Adipocyte (in vitro differentiated cells): ENCODE data around the gene CCDC54.

Experiments
- DNase-seq: peaks from one replicate; pipeline ENCODE4 v3.0.0-alpha.2; 2015; ENCODE audit warnings: low read depth
- H3K27me3 ChIP-seq: replicated peaks from 2 replicates; pipeline ENCODE4 v1.7.0; 2013; ENCODE audit warnings: mild to moderate bottlenecking, low read length, moderate library complexity; ENCODE audit not compliant: control insufficient read depth, insufficient read depth
- H3K36me3 ChIP-seq: 2 replicates; pipeline ENCODE4 v1.7.0; 2013; ENCODE audit warnings: low read length, mild to moderate bottlenecking, moderate library complexity; ENCODE audit not compliant: control insufficient read depth, insufficient read depth, severe bottlenecking
- H3K4me1 ChIP-seq: 2 replicates; pipeline ENCODE4 v1.7.0; 2013; ENCODE audit warnings: mild to moderate bottlenecking, low read length, moderate library complexity; ENCODE audit not compliant: control insufficient read depth, insufficient read depth
- H3K4me3 ChIP-seq: 2 replicates; pipeline ENCODE4 v1.7.0; 2013; ENCODE audit warnings: mild to moderate bottlenecking, low read length, moderate library complexity
- H3K9ac ChIP-seq: 2 replicates; pipeline ENCODE4 v1.7.0; 2013; ENCODE audit warnings: mild to moderate bottlenecking, low read length, moderate library complexity
- H3K9me3 ChIP-seq: 2 replicates; pipeline ENCODE4 v1.7.0; 2013; ENCODE audit warnings: mild to moderate bottlenecking, low read length, moderate library complexity; ENCODE audit not compliant: control insufficient read depth

The CCDC54 gene

DNA sequence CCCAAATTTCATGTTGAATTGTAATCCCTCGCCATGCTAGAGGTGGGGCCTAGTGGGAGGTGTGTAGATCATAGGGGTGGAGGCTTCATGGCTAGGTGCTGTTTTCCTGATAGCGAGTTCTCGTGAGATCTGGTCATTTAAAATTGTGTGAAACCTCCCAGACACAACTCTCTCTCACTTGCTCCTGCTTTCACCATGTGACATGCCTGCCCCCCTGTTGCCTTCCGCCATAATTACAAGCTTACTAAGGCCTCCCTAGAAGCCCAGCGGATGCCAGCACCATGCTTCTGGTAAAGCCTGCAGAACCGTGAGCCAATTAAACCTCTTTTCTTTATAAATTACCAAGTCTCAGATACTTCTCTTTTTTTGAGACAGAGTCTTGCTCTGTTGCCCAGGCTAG, 36.0 kb downstream of the CCDC54 start:
- no peak for DNase-seq
- no peaks in the 10 kb centered on the region for H3K36me3 ChIP-seq
- H3K9ac ChIP-seq, result no peak overlapping the region
- no peaks in the 10 kb centered on the region for H3K4me1 ChIP-seq
- no peak overlapping the region for H3K4me3 ChIP-seq
- no peaks in the 10 kb centered on the region for H3K27me3 ChIP-seq
- H3K9me3 ChIP-seq, result peaks cover 15% of the 10 kb centered on the region

DNA sequence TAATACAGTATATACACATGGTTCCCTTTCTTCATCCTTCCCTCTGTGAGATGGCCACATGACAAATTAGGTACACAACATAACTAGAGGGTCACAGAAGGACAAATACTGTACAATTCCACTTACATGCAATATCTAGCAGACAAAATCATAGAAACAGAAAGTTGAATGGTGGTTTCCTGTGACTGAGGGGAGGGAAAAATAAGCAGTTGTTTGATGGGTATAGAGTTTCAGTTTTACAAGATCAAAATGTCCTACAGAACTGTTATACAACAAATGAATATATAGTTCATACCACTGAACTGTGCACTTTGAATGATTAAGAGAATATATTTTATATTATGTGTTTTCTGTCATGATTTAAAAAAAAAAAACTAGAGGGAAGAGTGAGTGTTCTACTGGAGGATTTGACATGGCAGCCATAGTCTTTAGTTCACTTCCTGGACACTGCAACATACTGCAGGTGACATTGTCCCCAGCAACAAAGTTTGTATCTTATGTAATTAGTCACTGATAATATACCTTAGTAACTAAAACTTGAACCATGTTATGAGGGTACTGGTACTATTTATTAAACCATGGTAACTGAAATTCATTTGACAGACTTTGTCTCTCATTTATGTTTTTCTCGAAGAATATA, 37.2 kb downstream of the CCDC54 start:
- H3K4me1 ChIP-seq, result no peaks in the 10 kb centered on the region
- H3K4me3 ChIP-seq, result no peak overlapping the region
- H3K36me3 ChIP-seq, result no peaks in the 10 kb centered on the region
- H3K9ac ChIP-seq, result no peak overlapping the region
- peaks cover 7% of the 10 kb centered on the region for H3K9me3 ChIP-seq
- no peak for DNase-seq
- no peaks in the 10 kb centered on the region for H3K27me3 ChIP-seq

DNA sequence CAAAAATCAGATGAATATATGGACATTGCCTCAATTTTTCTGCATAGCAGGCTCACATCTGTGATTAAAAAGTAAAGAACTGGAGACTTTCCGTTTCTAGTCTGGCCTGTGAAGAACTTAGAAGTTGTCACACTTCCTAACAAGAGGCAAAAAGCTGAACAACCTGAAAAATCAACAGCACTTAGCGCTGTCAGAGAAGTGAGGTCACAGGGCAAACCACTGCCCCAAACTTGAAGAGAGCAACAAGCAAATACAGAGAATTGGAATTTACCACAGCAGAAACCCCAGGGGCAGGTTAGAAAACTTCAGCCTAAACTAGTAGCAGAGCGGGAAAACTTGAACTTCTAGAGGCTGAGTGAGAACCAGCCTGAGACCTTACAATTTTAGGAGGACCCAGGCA, 38.9 kb downstream of the CCDC54 start:
- no peaks in the 10 kb centered on the region for H3K36me3 ChIP-seq
- H3K9ac ChIP-seq, result no peak overlapping the region
- H3K4me1 ChIP-seq, result no peaks in the 10 kb centered on the region
- DNase-seq, result peak; percentile 18
- no peaks in the 10 kb centered on the region for H3K9me3 ChIP-seq
- H3K27me3 ChIP-seq, result no peaks in the 10 kb centered on the region
- no peak overlapping the region for H3K4me3 ChIP-seq

DNA sequence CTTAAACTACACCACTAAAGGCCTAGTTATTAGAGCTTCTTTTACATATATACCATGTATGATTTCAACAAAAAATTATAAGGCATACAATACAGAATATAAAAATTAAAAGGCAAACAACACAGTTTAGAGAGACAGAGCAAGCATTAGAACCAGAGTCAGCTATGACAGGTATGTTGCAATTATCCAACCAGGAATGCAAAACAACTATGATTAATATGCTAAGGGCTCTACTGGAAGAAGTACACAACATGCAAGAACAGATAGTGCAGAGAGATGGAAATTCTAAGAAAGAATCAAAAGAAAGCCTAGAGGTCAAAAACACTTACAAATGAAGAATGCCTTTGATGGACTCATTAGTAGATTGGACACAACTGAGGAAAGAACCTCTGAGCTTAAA, 39.6 kb downstream of the CCDC54 start:
- no peaks in the 10 kb centered on the region for H3K36me3 ChIP-seq
- no peaks in the 10 kb centered on the region for H3K27me3 ChIP-seq
- no peak overlapping the region for H3K9ac ChIP-seq
- no peak overlapping the region for H3K4me3 ChIP-seq
- no peaks in the 10 kb centered on the region for H3K9me3 ChIP-seq
- peak; percentile 51 for DNase-seq
- H3K4me1 ChIP-seq, result no peaks in the 10 kb centered on the region

DNA sequence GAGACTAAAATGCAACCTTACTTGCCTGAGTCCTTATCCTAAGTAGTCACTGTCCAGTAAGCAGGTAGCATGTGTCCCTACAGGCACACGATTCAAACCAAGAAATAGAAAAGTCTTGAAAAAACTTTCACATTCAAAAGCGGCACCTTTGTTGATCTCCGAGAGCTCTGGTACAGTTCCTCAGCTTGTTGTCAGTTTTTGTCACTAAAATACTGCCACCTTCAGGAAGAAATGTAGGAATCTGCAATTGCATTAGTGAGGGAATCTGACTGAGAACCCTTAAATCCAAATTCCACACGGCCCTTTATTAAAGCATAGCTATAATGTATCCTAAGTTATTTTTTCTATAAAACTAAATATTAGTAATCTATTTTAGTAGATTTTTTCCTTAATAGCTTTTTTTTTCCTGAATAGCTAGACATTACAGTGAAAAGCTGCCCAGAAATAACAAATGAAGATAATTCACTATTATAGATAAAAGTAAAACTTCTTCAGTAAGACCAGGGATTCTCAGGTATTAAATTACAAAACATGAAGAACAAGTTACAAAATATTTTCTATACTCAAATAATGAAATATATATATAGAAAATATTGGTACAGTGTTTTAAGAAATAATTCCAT, 44.0 kb downstream of the CCDC54 start:
- H3K4me3 ChIP-seq, result peak overlapping the region; percentile 78
- H3K27me3 ChIP-seq, result no peaks in the 10 kb centered on the region
- DNase-seq, result peak; percentile 91
- peak overlapping the region; percentile 80 for H3K9ac ChIP-seq
- no peaks in the 10 kb centered on the region for H3K4me1 ChIP-seq
- no peaks in the 10 kb centered on the region for H3K36me3 ChIP-seq
- H3K9me3 ChIP-seq, result no peaks in the 10 kb centered on the region

DNA sequence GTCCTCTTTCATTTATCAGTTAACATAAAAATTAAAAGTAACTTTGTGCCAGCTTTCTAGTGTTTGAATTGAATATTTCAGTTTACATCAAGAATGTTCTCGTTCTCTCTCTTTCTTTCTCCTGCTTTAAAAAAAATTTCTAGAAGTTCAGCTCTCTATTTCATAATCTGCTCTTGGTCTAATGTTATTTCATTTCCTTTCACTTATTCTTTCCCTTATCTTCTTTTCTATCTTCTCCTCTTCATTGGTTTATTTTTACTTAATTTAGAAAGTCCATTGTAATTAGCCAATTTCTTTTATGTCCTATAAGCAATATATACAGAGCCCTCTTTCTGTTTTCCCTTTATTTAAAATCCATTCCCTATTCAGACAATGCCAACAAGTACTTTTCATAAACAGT, 44.6 kb downstream of the CCDC54 start:
- no peaks in the 10 kb centered on the region for H3K9me3 ChIP-seq
- no peak for DNase-seq
- H3K4me1 ChIP-seq, result no peaks in the 10 kb centered on the region
- no peak overlapping the region for H3K9ac ChIP-seq
- no peak overlapping the region for H3K4me3 ChIP-seq
- H3K27me3 ChIP-seq, result no peaks in the 10 kb centered on the region
- no peaks in the 10 kb centered on the region for H3K36me3 ChIP-seq

DNA sequence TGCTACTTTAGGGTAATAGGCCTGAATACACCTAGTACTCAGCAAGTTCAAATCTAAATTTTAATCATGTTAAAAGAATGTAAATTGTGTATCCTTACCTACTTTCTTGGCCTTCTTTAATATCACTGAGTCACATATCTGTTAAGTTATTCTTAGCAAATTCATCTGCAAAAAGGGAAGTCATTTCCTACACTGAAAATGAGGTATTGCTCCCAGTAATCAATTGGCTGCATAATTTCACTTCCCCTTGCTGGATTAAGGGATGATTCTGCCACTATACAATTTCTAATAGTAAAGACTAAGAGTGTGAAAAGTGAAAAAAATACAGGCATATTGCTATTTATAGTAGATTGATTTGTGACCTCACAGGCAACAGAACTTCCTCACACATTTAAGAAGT, 47.8 kb downstream of the CCDC54 start:
- H3K4me3 ChIP-seq, result no peak overlapping the region
- no peak overlapping the region for H3K9ac ChIP-seq
- H3K36me3 ChIP-seq, result no peaks in the 10 kb centered on the region
- no peaks in the 10 kb centered on the region for H3K27me3 ChIP-seq
- no peaks in the 10 kb centered on the region for H3K9me3 ChIP-seq
- peaks cover under 1% of the 10 kb centered on the region for H3K4me1 ChIP-seq
- DNase-seq, result no peak

DNA sequence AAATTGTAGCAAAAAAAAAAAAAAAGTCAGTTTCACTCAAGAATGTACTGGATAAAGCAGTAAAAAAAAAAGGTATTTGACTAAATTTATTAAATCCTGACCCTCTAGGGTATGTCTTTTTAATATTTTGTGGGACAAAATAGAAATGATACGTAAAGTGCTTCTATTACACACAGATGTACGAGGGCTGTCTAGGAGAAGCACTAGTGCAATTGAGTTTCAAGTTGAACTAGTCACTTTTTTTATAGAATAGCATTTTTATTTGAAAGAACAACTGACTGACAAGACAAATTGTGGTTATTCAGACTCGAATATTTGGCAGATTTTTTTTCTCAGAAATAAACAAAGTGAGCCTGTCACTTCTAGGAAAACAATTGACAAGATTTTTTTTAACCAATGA, 49.0 kb downstream of the CCDC54 start:
- no peak for DNase-seq
- Histone ChIP-seq H3K36me3 (no peaks in the 10 kb centered on the region), H3K27me3 (no peaks in the 10 kb centered on the region), H3K9me3 (no peaks in the 10 kb centered on the region), H3K4me3 (no peak overlapping the region), H3K9ac (no peak overlapping the region), H3K4me1 (peaks cover 12% of the 10 kb centered on the region)
